GM18909 (cell line): ENCODE measurements around the gene FETUB.
A peak's percentile ranks its signal among the peaks of the same experiment; 100 is the strongest.
"Not testable (repeated sequence)": the region's sequence is repeated elsewhere in the genome, so short reads cannot be mapped to it uniquely, and the experiment has no call there.

ENCODE experiments used
- ATAC-seq: cut with Tn5 transposase; IDR thresholded peaks from one replicate; pipeline ENCODE4 v1.9.1; 2021; ENCODE audit warnings: mild to moderate bottlenecking; ENCODE audit not compliant: unreplicated experiment, poor library complexity

Gene FETUB

GRCh38 chr3:186630950-186631641 is 9.1 kb upstream of the FETUB start:
- no peak for ATAC-seq

- ATAC-seq: no peak
These were observed 6.7 kb upstream of the FETUB start for GRCh38 chr3:186633481-186633880.

- not testable (repeated sequence) for ATAC-seq
These were observed 6.0 kb upstream of the FETUB start for GRCh38 chr3:186634207-186634606.

GRCh38 chr3:186635532-186635931 is 4.7 kb upstream of the FETUB start:
- no peak for ATAC-seq

- ATAC-seq: no peak
These were observed 3.7 kb upstream of the FETUB start for GRCh38 chr3:186636536-186636935.

- no peak for ATAC-seq
These were observed 2.5 kb upstream of the FETUB start for GRCh38 chr3:186637686-186638085.

GRCh38 chr3:186638259-186638658 is 1.9 kb upstream of the FETUB start:
- ATAC-seq: no peak

- ATAC-seq: no peak
These were observed 247 bp downstream of the FETUB start for GRCh38 chr3:186640473-186640818.

- ATAC-seq: no peak
These were observed 730 bp downstream of the FETUB start for GRCh38 chr3:186640929-186641328.

GRCh38 chr3:186642014-186642413 is 1.8 kb downstream of the FETUB start:
- no peak for ATAC-seq

GRCh38 chr3:186643493-186643892 is 3.3 kb downstream of the FETUB start:
- no peak for ATAC-seq

GRCh38 chr3:186644683-186645082 is 4.5 kb downstream of the FETUB start:
- no peak for ATAC-seq

GRCh38 chr3:186646106-186646505 is 5.9 kb downstream of the FETUB start:
- ATAC-seq: no peak

GRCh38 chr3:186646841-186647240 is 6.6 kb downstream of the FETUB start:
- ATAC-seq: no peak

- no peak for ATAC-seq
These were observed 8.7 kb downstream of the FETUB start for GRCh38 chr3:186648851-186649250.

- no peak for ATAC-seq
These were observed 11.5 kb downstream of the FETUB start for GRCh38 chr3:186651678-186652215.

- peak; percentile 96 for ATAC-seq
These were observed 13.0 kb downstream of the FETUB start for GRCh38 chr3:186653080-186653707.

- no peak for ATAC-seq
These were observed 13.8 kb downstream of the FETUB start for GRCh38 chr3:186653984-186654383.

GRCh38 chr3:186663361-186664118 is 23.3 kb downstream of the FETUB start:
- no peak for ATAC-seq

- ATAC-seq: no peak
These were observed 23.9 kb downstream of the FETUB start for GRCh38 chr3:186664119-186664495.

GRCh38 chr3:186664506-186664905 is 24.3 kb downstream of the FETUB start:
- ATAC-seq: no peak
